OCI-LY1 (cell line): ENCODE measurements around the gene PPP1R12A.

ENCODE experiments used
- H2AFZ ChIP-seq: fragments of 200-600 bp; sonication (generic), shearing (Covaris generic); 2 replicates; pipeline ENCODE4 v1.6.0; 2014; ENCODE audit warnings: antibody characterized with exemption, mild to moderate bottlenecking, low read length
- H3F3A ChIP-seq: fragments of 200-600 bp; sonication (generic), shearing (Covaris generic); 2 replicates; pipeline ENCODE4 v1.6.0; 2014; ENCODE audit warnings: mild to moderate bottlenecking, antibody characterized with exemption, low read length, moderate library complexity; ENCODE audit not compliant: insufficient read depth
- H3K27ac ChIP-seq: fragments of 200-600 bp; sonication (generic); 2 replicates; pipeline ENCODE4 v1.5.1; 2014; ENCODE audit warnings: low read length, mixed run types, mild to moderate bottlenecking, low read depth; ENCODE audit not compliant: poor library complexity, severe bottlenecking
- H3K27me3 ChIP-seq: fragments of 200-600 bp; sonication (generic); 2 replicates; pipeline ENCODE4 v1.6.0; 2014; ENCODE audit warnings: antibody characterized with exemption, mild to moderate bottlenecking, low read length, moderate library complexity; ENCODE audit not compliant: insufficient read depth
- H3K36me3 ChIP-seq: fragments of 200-600 bp; sonication (generic); 2 replicates; pipeline ENCODE4 v1.6.1; 2014; ENCODE audit warnings: mild to moderate bottlenecking, antibody characterized with exemption, low read length, moderate library complexity, mixed read lengths; ENCODE audit not compliant: insufficient read depth
- H3K4me1 ChIP-seq: fragments of 200-600 bp; sonication (generic); 2 replicates; pipeline ENCODE4 v1.5.1; 2014; ENCODE audit warnings: mild to moderate bottlenecking, low read length, moderate library complexity; ENCODE audit not compliant: insufficient read depth, severe bottlenecking
- H3K4me2 ChIP-seq: fragments of 200-600 bp; sonication (generic), shearing (Covaris generic); 2 replicates; pipeline ENCODE4 v1.6.1; 2014; ENCODE audit warnings: low read length
- H3K4me3 ChIP-seq: fragments of 200-600 bp; sonication (generic); 2 replicates; pipeline ENCODE4 v1.5.1; 2014; ENCODE audit warnings: low read length, low read depth, mild to moderate bottlenecking, mixed read lengths; ENCODE audit not compliant: poor library complexity, severe bottlenecking
- H3K79me2 ChIP-seq: fragments of 200-600 bp; shearing (Covaris generic); 2 replicates; pipeline ENCODE4 v1.6.1; 2016; ENCODE audit warnings: mixed run types, low read length, mixed read lengths; ENCODE audit not compliant: insufficient read depth
- H3K9ac ChIP-seq: fragments of 200-600 bp; sonication (generic), shearing (Covaris generic); 2 replicates; pipeline ENCODE4 v1.6.1; 2014; ENCODE audit warnings: mild to moderate bottlenecking, low read length, mixed read lengths
- H3K9me2 ChIP-seq: fragments of 200-600 bp; sonication (generic), shearing (Covaris generic); 2 replicates; pipeline ENCODE4 v1.6.1; 2014; ENCODE audit warnings: low read depth, mild to moderate bottlenecking, low read length, mixed read lengths
- H3K9me3 ChIP-seq: fragments of 200-600 bp; shearing (Covaris generic); 2 replicates; pipeline ENCODE4 v1.6.1; 2014; ENCODE audit warnings: low read length, mixed read lengths
- H4K20me1 ChIP-seq: fragments of 200-600 bp; sonication (generic), shearing (Covaris generic); 2 replicates; pipeline ENCODE4 v1.6.0; 2016; ENCODE audit warnings: mild to moderate bottlenecking, low read length; ENCODE audit not compliant: insufficient read depth
- EZH2 ChIP-seq: fragments of 200-600 bp; sonication (generic), shearing (Covaris generic); IDR thresholded peaks from 2 replicates; pipeline ENCODE4 v1.8.0; 2017; ENCODE audit warnings: borderline replicate concordance, mixed run types, mild to moderate bottlenecking, antibody characterized with exemption, low read length, moderate library complexity, mixed read lengths
- TF ChIP-seq, protein P1 (sequence below): fragments of 200-600 bp; sonication (generic), shearing (Covaris generic); IDR thresholded peaks from 2 replicates; pipeline ENCODE4 v1.5.1; 2017; ENCODE audit warnings: mild to moderate bottlenecking, antibody characterized with exemption, low read length, moderate library complexity, mixed read lengths

Gene PPP1R12A

DNA sequence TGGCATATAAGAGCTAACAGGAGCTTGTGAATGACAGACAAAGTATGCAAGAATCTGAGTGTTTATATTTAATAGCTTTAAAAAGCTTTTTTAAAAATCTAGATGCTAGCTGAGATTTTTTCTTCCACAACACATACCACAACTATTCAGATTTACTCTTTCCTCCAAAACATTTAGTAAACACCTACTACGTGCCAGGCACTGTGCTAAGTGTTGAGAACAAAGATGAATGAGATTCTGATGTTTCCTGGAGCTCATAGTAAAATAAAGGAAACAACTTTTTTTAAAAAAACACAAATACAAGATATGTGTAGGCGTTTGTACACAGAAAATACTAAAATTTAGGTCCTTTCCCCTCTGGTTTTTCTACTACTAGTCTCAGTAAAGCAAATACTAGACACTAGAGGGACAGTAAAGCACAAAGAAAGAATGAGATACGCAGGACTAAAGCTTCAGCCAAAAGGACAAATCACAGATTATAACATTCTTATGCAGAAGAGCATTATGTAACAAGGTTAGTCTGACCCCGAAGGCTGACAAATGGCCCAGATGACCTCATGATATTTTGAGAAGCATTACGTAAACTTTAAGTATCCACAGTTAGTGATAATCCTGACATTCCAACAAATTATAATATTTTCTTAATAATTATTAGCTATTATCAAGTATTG is 165.6 kb downstream of the PPP1R12A start:
- H3K9me3 ChIP-seq = no peaks in the 10 kb centered on the region
- H3K4me2 ChIP-seq = no peak overlapping the region
- H3K27me3 ChIP-seq = no peaks in the 10 kb centered on the region
- no peak overlapping the region for H2AFZ ChIP-seq
- H3F3A ChIP-seq = no peaks in the 10 kb centered on the region
- peaks cover 8% of the 10 kb centered on the region; the same call in 1 of the 2 replicates for H3K36me3 ChIP-seq
- no peak overlapping the region for H3K4me3 ChIP-seq
- H3K9ac ChIP-seq = no peak overlapping the region
- no peaks in the 10 kb centered on the region for H3K4me1 ChIP-seq
- H4K20me1 ChIP-seq = no peaks in the 10 kb centered on the region
- H3K79me2 ChIP-seq = no peaks in the 10 kb centered on the region
- H3K27ac ChIP-seq = no peak overlapping the region
- TF ChIP-seq EZH2 = no peak
- TF ChIP-seq, protein P1, sequence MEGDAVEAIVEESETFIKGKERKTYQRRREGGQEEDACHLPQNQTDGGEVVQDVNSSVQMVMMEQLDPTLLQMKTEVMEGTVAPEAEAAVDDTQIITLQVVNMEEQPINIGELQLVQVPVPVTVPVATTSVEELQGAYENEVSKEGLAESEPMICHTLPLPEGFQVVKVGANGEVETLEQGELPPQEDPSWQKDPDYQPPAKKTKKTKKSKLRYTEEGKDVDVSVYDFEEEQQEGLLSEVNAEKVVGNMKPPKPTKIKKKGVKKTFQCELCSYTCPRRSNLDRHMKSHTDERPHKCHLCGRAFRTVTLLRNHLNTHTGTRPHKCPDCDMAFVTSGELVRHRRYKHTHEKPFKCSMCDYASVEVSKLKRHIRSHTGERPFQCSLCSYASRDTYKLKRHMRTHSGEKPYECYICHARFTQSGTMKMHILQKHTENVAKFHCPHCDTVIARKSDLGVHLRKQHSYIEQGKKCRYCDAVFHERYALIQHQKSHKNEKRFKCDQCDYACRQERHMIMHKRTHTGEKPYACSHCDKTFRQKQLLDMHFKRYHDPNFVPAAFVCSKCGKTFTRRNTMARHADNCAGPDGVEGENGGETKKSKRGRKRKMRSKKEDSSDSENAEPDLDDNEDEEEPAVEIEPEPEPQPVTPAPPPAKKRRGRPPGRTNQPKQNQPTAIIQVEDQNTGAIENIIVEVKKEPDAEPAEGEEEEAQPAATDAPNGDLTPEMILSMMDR = no peak
- H3K9me2 ChIP-seq = no peaks in the 10 kb centered on the region

DNA sequence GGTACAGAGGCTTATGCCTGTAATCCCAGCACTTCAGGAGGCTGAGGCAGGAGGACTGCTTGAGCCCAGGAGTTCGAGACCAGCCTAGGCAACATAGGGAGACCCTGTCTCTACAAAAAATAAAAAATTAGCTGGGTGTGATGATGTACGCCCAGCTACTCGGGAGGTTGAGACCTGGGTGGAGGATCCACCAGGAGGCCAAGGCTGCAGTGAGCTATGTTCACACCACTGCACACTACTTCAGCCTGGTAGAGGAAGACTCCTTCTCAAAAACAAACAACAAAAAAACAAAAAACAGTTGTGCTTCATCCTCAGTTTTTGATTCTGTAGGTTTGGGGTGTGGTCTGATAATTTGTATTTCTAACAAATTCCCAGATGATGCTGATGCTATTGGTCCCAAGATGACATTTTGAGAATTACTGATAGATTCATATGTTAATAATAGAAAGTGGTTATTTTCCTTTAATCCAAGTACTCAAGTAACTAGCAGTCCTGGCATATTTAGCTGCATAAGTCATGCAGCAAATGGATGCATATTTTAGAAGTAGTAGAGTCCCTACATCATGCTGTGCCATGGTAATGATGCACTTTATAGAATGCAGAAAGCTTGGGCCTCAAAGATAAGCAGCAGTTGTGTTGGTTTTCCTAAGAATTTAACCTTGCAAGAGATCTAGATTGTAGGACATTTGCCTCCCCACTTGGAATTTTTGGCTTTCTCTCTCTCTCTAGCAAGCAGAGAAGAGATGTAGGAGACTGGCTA is 168.0 kb downstream of the PPP1R12A start:
- Histone ChIP-seq H3F3A (no peaks in the 10 kb centered on the region), H3K4me2 (no peak overlapping the region), H3K9ac (no peak overlapping the region), H3K27me3 (no peaks in the 10 kb centered on the region), H2AFZ (no peak overlapping the region), H3K27ac (no peak overlapping the region), H3K4me3 (no peak overlapping the region), H4K20me1 (no peaks in the 10 kb centered on the region), H3K9me2 (no peaks in the 10 kb centered on the region), H3K4me1 (no peaks in the 10 kb centered on the region), H3K36me3 (no peaks in the 10 kb centered on the region), H3K9me3 (no peaks in the 10 kb centered on the region), H3K79me2 (no peaks in the 10 kb centered on the region)
- TF ChIP-seq, protein P1 = no peak
- TF ChIP-seq EZH2 = no peak

GRCh38 chr12:79765157-79765556 is 169.7 kb downstream of the PPP1R12A start:
- Histone ChIP-seq H3K27ac (no peak overlapping the region), H3K4me1 (no peaks in the 10 kb centered on the region), H3K9me3 (no peaks in the 10 kb centered on the region), H3K9me2 (no peaks in the 10 kb centered on the region), H3F3A (no peaks in the 10 kb centered on the region), H3K36me3 (no peaks in the 10 kb centered on the region), H3K4me2 (no peak overlapping the region), H3K79me2 (no peaks in the 10 kb centered on the region), H2AFZ (no peak overlapping the region), H3K4me3 (no peak overlapping the region), H3K27me3 (no peaks in the 10 kb centered on the region), H4K20me1 (no peaks in the 10 kb centered on the region), H3K9ac (no peak overlapping the region)
- TF ChIP-seq, protein P1 = no peak
- no peak for TF ChIP-seq EZH2
